Activated T-cell treated with anti-CD3 and anti-CD28 coated beads, Interleukin-2, amount 50 U/mL, for 4 hours (primary cell): ENCODE results near the gene PARN. TPM values are rescaled to one million over a fixed set of nuclear protein-coding genes. Genes with fewer than 3 reads are reported as not detected.
"Not testable (repeated sequence)": the region's sequence is repeated elsewhere in the genome, so short reads cannot be mapped to it uniquely, and the experiment has no call there.

Experiments used
- ATAC-seq, 2 donors: fragments of 200-7000 bp; cut with Tn5 transposase; one replicate each; pipeline ENCODE4 v1.10.0; 2021
- DNase-seq: peaks from one replicate; pipeline ENCODE4 v3.0.0-alpha.2; 2020
- H3K27me3 Mint-ChIP-seq: one replicate; pipeline ENCODE4 v1.8.0; 2021; ENCODE audit warnings: low read depth, mixed read lengths
- H3K36me3 Mint-ChIP-seq: one replicate; pipeline ENCODE4 v1.8.0; 2022; ENCODE audit warnings: mixed read lengths; ENCODE audit not compliant: insufficient read depth
- H3K4me1 Mint-ChIP-seq: one replicate; pipeline ENCODE4 v1.8.0; 2021; ENCODE audit warnings: low read depth, mixed read lengths
- H3K4me3 Mint-ChIP-seq: one replicate; pipeline ENCODE4 v1.8.0; 2021; ENCODE audit warnings: mild to moderate bottlenecking, moderate library complexity, mixed read lengths
- H3K9me3 Mint-ChIP-seq: one replicate; pipeline ENCODE4 v1.8.0; 2021; ENCODE audit warnings: mixed read lengths
- total RNA-seq, 3 donors: library from RNA; stranded (reverse); gene quantifications; one replicate each; pipeline ENCODE4 v1.2.1, GENCODE V29; 2021

The PARN gene
- total RNA-seq, 3 donors from 2014 or later, result 45.0 to 52.8 (median 47.3) TPM

- no peaks in the 10 kb centered on the region for H3K27me3 Mint-ChIP-seq
- H3K4me1 Mint-ChIP-seq, result peaks cover 28% of the 10 kb centered on the region
- peaks cover 9% of the 10 kb centered on the region for H3K36me3 Mint-ChIP-seq
- DNase-seq (no peak), ATAC-seq (no peak)
- no peak overlapping the region for H3K4me3 Mint-ChIP-seq
- H3K9me3 Mint-ChIP-seq, result no peaks in the 10 kb centered on the region
Measured at GRCh38 chr16:14641206-14641605, 11.1 kb upstream of the PARN start.

GRCh38 chr16:14640538-14640937 is 10.5 kb upstream of the PARN start:
- H3K9me3 Mint-ChIP-seq, result no peaks in the 10 kb centered on the region
- ATAC-seq (no peak), DNase-seq (no peak)
- H3K27me3 Mint-ChIP-seq, result no peaks in the 10 kb centered on the region
- H3K4me1 Mint-ChIP-seq, result peaks cover 34% of the 10 kb centered on the region
- H3K36me3 Mint-ChIP-seq, result peaks cover 12% of the 10 kb centered on the region
- H3K4me3 Mint-ChIP-seq, result no peak overlapping the region

GRCh38 chr16:14636951-14637240 is 6.8 kb upstream of the PARN start:
- DNase-seq, H3K4me3 Mint-ChIP-seq, H3K36me3 Mint-ChIP-seq, H3K27me3 Mint-ChIP-seq, H3K9me3 Mint-ChIP-seq, ATAC-seq: not testable (repeated sequence)
- peaks cover 54% of the 10 kb centered on the region for H3K4me1 Mint-ChIP-seq

- not testable (repeated sequence) for H3K36me3 Mint-ChIP-seq, DNase-seq, H3K27me3 Mint-ChIP-seq, ATAC-seq, H3K4me3 Mint-ChIP-seq, H3K9me3 Mint-ChIP-seq
- peaks cover 56% of the 10 kb centered on the region for H3K4me1 Mint-ChIP-seq
Measured at GRCh38 chr16:14636179-14636950, 6.3 kb upstream of the PARN start.

- Mint-ChIP-seq H3K4me1 (peaks cover 54% of the 10 kb centered on the region), H3K36me3 (peaks cover 10% of the 10 kb centered on the region), H3K27me3 (no peaks in the 10 kb centered on the region), H3K9me3 (no peaks in the 10 kb centered on the region), H3K4me3 (peak overlapping the region; percentile 100)
- no peak for DNase-seq
- no peak for ATAC-seq
Measured at GRCh38 chr16:14635395-14636165, 5.5 kb upstream of the PARN start.

GRCh38 chr16:14634389-14634725 is 4.3 kb upstream of the PARN start:
- H3K4me3 Mint-ChIP-seq, result peak overlapping the region; percentile 100
- peaks cover 12% of the 10 kb centered on the region for H3K36me3 Mint-ChIP-seq
- H3K9me3 Mint-ChIP-seq, result peaks cover 3% of the 10 kb centered on the region
- H3K4me1 Mint-ChIP-seq, result peaks cover 54% of the 10 kb centered on the region
- ATAC-seq (no peak), DNase-seq (no peak)
- no peaks in the 10 kb centered on the region for H3K27me3 Mint-ChIP-seq

- Mint-ChIP-seq H3K27me3 (no peaks in the 10 kb centered on the region), H3K4me3 (peak within 1 kb of the TSS; percentile 100), H3K4me1 (peaks cover 60% of the 10 kb centered on the region), H3K9me3 (peaks cover 3% of the 10 kb centered on the region), H3K36me3 (peaks cover 12% of the 10 kb centered on the region)
- ATAC-seq (peak; percentile 75 to 78), DNase-seq (peak; percentile 99)
Measured at GRCh38 chr16:14632693-14633569, 2.9 kb upstream of the PARN start, which contains the start of gene BFAR. BFAR (plus strand) TSS chr16:14632951; CDS start chr16:14644347, 11,396 bp downstream.

GRCh38 chr16:14630620-14631330 is 715 bp upstream of the PARN start:
- peaks cover 48% of the 10 kb centered on the region for H3K4me1 Mint-ChIP-seq
- not testable (repeated sequence) for DNase-seq

GRCh38 chr16:14629612-14629918 is 495 bp downstream of the PARN start:
- ATAC-seq, result peak in 1 of 2 donors; percentile 1
- Mint-ChIP-seq H3K4me1 (peaks cover 40% of the 10 kb centered on the region), H3K9me3 (peaks cover 3% of the 10 kb centered on the region), H3K4me3 (peak overlapping the region; percentile 87), H3K27me3 (no peaks in the 10 kb centered on the region), H3K36me3 (peaks cover 18% of the 10 kb centered on the region)
- no peak for DNase-seq

More at GRCh38 chr16:14630620-14631330, 715 bp upstream of the PARN start:
- not testable (repeated sequence) for ATAC-seq, H3K9me3 Mint-ChIP-seq, H3K27me3 Mint-ChIP-seq
- Mint-ChIP-seq H3K36me3 (peaks cover 14% of the 10 kb centered on the region), H3K4me3 (peak overlapping the region; percentile 100)

- H3K4me1 Mint-ChIP-seq, result peaks cover 35% of the 10 kb centered on the region
- peaks cover 3% of the 10 kb centered on the region for H3K9me3 Mint-ChIP-seq
- DNase-seq (no peak), ATAC-seq (no peak)
- H3K4me3 Mint-ChIP-seq, result peak overlapping the region; percentile 87
- peaks cover 21% of the 10 kb centered on the region for H3K36me3 Mint-ChIP-seq
- H3K27me3 Mint-ChIP-seq, result no peaks in the 10 kb centered on the region
Measured at GRCh38 chr16:14628806-14629611, 1.1 kb downstream of the PARN start.

GRCh38 chr16:14627078-14627477 is 3.0 kb downstream of the PARN start:
- peaks cover 3% of the 10 kb centered on the region for H3K9me3 Mint-ChIP-seq
- peaks cover 29% of the 10 kb centered on the region for H3K4me1 Mint-ChIP-seq
- DNase-seq (no peak), ATAC-seq (no peak)
- peaks cover 24% of the 10 kb centered on the region for H3K36me3 Mint-ChIP-seq
- H3K27me3 Mint-ChIP-seq, result no peaks in the 10 kb centered on the region
- H3K4me3 Mint-ChIP-seq, result no peak overlapping the region

- Mint-ChIP-seq H3K4me1 (no peaks in the 10 kb centered on the region), H3K27me3 (no peaks in the 10 kb centered on the region), H3K4me3 (no peak overlapping the region), H3K9me3 (no peaks in the 10 kb centered on the region), H3K36me3 (peaks cover 31% of the 10 kb centered on the region)
- no peak for DNase-seq
- no peak for ATAC-seq
Measured at GRCh38 chr16:14618566-14618965, 11.5 kb downstream of the PARN start.

GRCh38 chr16:14616280-14616679 is 13.8 kb downstream of the PARN start:
- ATAC-seq (no peak), DNase-seq (no peak)
- Mint-ChIP-seq H3K4me3 (no peak overlapping the region), H3K36me3 (peaks cover 36% of the 10 kb centered on the region), H3K9me3 (no peaks in the 10 kb centered on the region), H3K4me1 (no peaks in the 10 kb centered on the region), H3K27me3 (no peaks in the 10 kb centered on the region)
